GM19328 (cell line): Measurements from ENCODE around the gene MYBPC1.
A peak's percentile ranks its signal among the peaks of the same experiment; 100 is the strongest.

Experiments used
- ATAC-seq: cut with Tn5 transposase; IDR thresholded peaks from one replicate; pipeline ENCODE4 v1.9.1; 2021; ENCODE audit warnings: mild to moderate bottlenecking, moderate library complexity; ENCODE audit not compliant: unreplicated experiment

The MYBPC1 gene

GRCh38 chr12:101599771-101600484, 5.2 kb downstream of the MYBPC1 start:
- no peak for ATAC-seq

DNA sequence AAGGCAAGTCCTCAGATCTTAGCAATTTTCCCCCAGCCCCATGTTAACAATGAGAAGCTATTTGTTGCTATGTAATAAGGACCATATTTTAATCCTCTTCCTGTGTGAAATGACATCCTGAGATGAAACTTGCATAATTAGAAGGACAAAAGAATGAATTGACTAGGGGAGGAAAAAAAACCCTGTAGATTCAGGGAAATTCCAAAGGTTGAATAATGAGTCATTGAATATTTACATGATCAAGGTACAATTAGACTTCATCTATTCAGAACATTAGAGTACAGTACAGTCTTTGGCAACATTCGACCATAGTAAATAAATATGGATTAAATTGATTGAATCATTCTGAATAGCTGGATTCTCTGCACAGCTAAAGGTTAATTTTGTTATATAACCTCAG, 9.4 kb downstream of the MYBPC1 start:
- no peak for ATAC-seq

GRCh38 chr12:101607894-101608293, 13.1 kb downstream of the MYBPC1 start:
- ATAC-seq: no peak

GRCh38 chr12:101608301-101609133, 13.7 kb downstream of the MYBPC1 start:
- ATAC-seq: no peak

DNA sequence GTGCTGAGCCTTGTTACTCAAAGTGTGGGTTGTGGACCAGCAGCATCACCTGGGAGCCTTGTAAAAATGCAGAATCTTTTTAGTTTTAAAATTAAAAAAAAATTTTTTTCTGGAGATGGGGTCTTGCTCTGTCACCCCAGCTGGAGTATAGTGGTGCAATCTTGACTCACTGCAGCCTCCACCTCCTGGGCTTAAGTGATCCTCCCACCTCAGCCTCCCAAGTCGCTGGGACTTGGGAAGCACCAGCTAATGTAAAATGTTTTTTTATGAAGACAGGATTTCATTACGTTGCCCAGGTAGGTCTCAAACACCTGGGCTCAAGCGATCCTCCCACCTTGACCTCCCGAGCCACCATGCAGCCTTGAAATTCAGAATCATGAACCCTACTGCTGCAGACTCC, 14.4 kb downstream of the MYBPC1 start:
- no peak for ATAC-seq

GRCh38 chr12:101612160-101612916, 17.6 kb downstream of the MYBPC1 start:
- ATAC-seq: no peak

DNA sequence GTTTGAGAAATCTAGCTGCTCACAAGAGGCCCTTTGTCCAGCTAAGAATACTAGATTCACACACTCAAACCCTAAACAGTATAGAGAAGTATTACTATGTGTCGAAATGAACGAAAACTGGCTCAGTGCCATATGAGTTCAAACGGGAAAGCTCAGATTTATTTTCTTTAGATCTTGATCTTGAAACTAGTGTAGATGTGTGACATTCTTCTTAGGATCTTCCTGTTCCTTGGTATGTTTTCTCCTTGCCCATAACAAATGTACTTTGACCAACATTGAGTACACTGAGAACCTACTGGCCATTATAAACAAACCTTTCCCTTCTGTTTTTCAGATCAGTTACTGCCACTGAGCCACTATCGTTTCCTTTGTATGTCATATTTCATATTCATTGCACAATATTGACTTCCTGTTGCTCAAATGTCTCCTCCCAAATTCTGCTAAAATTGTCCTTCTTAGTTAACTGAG, 21.3 kb downstream of the MYBPC1 start:
- no peak for ATAC-seq

- no peak for ATAC-seq
These were observed 24.4 kb downstream of the MYBPC1 start for GRCh38 chr12:101619026-101619786.

- ATAC-seq: no peak
These were observed 25.3 kb downstream of the MYBPC1 start for GRCh38 chr12:101619858-101620761.

- ATAC-seq: no peak
These were observed 26.0 kb downstream of the MYBPC1 start for GRCh38 chr12:101620762-101621133.

- no peak for ATAC-seq
These were observed 33.9 kb downstream of the MYBPC1 start for GRCh38 chr12:101628676-101629075.

DNA sequence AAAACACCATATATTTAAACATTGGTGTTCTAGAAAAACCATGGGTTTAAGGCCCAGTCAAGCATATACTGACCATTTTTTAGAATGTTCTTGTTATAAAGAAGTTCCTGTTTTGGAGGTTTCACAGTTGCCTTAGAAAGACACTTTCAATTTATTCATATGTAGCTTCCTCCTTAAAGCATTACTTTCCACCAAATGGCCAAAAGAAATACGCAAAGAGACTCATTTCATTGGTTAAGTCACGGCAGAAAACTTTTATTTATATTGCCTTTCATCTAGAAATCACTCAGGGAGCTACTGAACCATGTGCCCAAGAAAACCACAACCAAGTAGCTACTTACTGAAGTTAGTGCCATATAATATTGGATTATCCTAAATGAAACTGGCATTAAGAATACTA, 40.0 kb downstream of the MYBPC1 start:
- peak; percentile 92 for ATAC-seq

DNA sequence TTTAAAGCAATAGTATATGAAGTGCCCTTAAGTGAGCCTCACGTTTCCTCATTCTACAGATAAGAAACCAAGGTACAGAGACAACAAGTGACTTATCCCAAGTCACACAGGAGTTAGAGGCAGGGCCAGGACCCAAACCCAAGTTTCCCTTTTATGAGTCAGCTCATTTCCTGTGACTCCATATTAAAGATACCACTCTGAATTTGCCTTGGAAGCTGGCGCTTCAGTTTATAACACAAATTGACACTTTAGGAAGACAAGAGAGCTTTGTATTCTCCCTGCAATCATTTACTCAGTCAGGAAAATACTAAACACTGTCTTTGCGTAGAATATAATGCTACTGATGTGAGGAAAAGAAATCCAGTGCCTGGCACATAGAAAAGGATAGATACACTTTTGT, 43.2 kb downstream of the MYBPC1 start:
- no peak for ATAC-seq

- ATAC-seq: no peak
These were observed 47.6 kb downstream of the MYBPC1 start for GRCh38 chr12:101642115-101643067.

DNA sequence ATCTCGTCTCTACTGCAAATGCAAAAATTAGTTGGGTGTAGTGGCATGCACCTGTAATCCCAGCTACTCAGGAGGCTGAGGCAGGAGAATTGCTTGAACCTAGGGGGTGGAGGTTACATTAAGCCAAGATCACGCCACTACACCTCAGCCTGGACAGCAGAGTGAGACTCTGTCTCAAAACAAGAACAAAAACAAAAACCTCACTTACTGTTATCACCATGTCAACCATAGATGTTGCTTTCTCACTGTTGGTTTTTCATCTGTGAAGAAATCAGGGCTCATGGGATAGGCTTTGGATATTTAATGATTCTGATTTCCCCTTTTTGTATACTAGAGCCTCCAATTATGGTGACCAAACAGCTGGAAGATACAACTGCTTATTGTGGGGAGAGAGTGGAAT, 52.9 kb downstream of the MYBPC1 start:
- ATAC-seq: no peak

GRCh38 chr12:101648195-101648594, 53.4 kb downstream of the MYBPC1 start:
- no peak for ATAC-seq

GRCh38 chr12:101650346-101651117, 55.8 kb downstream of the MYBPC1 start:
- no peak for ATAC-seq

GRCh38 chr12:101653030-101653429, 58.3 kb downstream of the MYBPC1 start:
- no peak for ATAC-seq
